HFFc6 (cell line): ENCODE data around the gene CHRNA10. TPM values are rescaled to one million over a fixed set of nuclear protein-coding genes. Genes with fewer than 3 reads are reported as not detected.

Experiments
- DNase-seq: peaks from one replicate; pipeline ENCODE4 v3.0.0-alpha.2; 2018
- H3K27ac Mint-ChIP-seq: 2 replicates; pipeline ENCODE4 v1.8.0; 2020; ENCODE audit warnings: mild to moderate bottlenecking, mixed read lengths
- H3K27me3 Mint-ChIP-seq: 2 replicates; pipeline ENCODE4 v1.8.0; 2021; ENCODE audit warnings: mild to moderate bottlenecking, moderate library complexity, mixed read lengths; ENCODE audit not compliant: insufficient read depth
- H3K36me3 Mint-ChIP-seq: 2 replicates; pipeline ENCODE4 v1.8.0; 2021; ENCODE audit warnings: low read depth, mixed read lengths
- H3K4me1 Mint-ChIP-seq: 2 replicates; pipeline ENCODE4 v1.8.0; 2020; ENCODE audit warnings: low read depth, mixed read lengths
- H3K4me3 Mint-ChIP-seq: 2 replicates; pipeline ENCODE4 v1.8.0; 2020; ENCODE audit warnings: mild to moderate bottlenecking, moderate library complexity, mixed read lengths
- H3K9me3 Mint-ChIP-seq: 2 replicates; pipeline ENCODE4 v1.8.0; 2020; ENCODE audit warnings: mild to moderate bottlenecking, mixed read lengths
- long read RNA-seq: library from polyadenylated mRNA; unstranded; transcript quantifications from one replicate; pipeline ENCODE4 v2.0.0, GENCODE V29; 2019
- total RNA-seq, 6 experiments: library from RNA; stranded (reverse); fragmentation: NEBNext Ultra II Directional; extraction: Animal tissue kit (Norgen Biotek cat#: 25700); gene quantifications; 2 replicates in 1 of 6; 3 replicates in 5 of 6; pipeline ENCODE4 v1.2.3, GENCODE V29; 2021
- TF ChIP-seq, protein P1 (sequence below): fragments of 200-600 bp; sonication (generic); IDR thresholded peaks from 2 replicates; pipeline ENCODE4 v1.5.0; 2021; ENCODE audit warnings: antibody characterized with exemption, mild to moderate bottlenecking

Gene CHRNA10, protein sequence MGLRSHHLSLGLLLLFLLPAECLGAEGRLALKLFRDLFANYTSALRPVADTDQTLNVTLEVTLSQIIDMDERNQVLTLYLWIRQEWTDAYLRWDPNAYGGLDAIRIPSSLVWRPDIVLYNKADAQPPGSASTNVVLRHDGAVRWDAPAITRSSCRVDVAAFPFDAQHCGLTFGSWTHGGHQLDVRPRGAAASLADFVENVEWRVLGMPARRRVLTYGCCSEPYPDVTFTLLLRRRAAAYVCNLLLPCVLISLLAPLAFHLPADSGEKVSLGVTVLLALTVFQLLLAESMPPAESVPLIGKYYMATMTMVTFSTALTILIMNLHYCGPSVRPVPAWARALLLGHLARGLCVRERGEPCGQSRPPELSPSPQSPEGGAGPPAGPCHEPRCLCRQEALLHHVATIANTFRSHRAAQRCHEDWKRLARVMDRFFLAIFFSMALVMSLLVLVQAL
- under 1 TPM; 0.23 to 0.57 (median 0.38) TPM for total RNA-seq
- long read RNA-seq = 0 reads

DNA sequence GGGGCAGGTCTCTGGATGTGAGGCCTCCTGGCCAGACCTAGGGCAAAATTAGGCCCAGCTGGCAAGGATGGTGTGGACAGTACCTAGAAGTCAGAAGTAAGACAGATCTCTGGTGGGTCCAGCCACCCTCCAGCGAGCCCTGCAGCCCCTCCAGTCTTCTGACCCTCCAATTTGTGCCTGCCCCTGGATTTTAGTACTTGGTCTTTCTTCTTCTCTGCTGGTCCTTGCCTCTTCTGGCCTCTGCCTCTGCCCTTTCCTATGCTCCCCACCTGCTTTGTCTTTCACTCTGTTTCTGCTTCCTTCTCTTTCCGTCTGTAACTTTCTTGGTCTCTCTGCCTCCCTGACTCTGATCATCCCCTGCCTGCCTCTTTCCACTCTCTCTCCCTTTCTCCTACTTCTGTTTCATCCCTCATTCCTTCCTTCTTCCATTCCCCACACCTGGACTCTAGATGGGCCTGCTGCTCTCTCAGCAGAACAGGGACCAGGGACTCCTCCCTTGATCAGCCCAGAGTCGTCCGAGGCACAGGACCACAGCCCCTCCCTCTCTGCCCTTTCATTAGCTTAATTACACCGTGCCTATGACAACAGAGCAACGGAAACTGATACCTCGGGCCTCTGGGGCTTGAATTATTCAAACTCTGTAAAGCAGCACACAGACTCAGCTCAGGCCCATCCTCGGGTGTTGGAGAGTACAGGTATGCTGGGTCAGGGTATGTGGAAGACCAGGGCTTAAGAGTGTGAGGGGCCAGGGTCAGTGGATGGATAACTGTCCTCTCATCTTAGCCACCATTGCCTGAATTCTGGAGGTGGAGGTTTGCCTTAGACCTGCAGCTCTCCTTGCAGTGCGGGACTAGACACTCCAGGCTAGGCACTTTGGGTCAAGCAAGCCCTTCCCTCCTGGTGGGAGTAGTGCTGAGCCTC lies at the start of gene CHRNA10:
CHRNA10 (minus strand) TSS at position 51 of the 921 bp plus-strand sequence. CDS start 72 bp downstream, outside the sequence.
- peak within 1 kb of the TSS; percentile 4 for H3K27ac Mint-ChIP-seq
- H3K4me3 Mint-ChIP-seq = no peak within 1 kb of the TSS; the same call in 1 of the 2 replicates
- H3K9me3 Mint-ChIP-seq = no peaks in the 10 kb centered on the region
- H3K27me3 Mint-ChIP-seq = peaks cover 2% of the 10 kb centered on the region; the same call in 1 of the 2 replicates
- peaks cover 25% of the 10 kb centered on the region for H3K4me1 Mint-ChIP-seq
- TF ChIP-seq, protein P1, sequence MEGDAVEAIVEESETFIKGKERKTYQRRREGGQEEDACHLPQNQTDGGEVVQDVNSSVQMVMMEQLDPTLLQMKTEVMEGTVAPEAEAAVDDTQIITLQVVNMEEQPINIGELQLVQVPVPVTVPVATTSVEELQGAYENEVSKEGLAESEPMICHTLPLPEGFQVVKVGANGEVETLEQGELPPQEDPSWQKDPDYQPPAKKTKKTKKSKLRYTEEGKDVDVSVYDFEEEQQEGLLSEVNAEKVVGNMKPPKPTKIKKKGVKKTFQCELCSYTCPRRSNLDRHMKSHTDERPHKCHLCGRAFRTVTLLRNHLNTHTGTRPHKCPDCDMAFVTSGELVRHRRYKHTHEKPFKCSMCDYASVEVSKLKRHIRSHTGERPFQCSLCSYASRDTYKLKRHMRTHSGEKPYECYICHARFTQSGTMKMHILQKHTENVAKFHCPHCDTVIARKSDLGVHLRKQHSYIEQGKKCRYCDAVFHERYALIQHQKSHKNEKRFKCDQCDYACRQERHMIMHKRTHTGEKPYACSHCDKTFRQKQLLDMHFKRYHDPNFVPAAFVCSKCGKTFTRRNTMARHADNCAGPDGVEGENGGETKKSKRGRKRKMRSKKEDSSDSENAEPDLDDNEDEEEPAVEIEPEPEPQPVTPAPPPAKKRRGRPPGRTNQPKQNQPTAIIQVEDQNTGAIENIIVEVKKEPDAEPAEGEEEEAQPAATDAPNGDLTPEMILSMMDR = no peak
- no peak for DNase-seq
- H3K36me3 Mint-ChIP-seq = peaks cover 36% of the 10 kb centered on the region

GRCh38 chr11:3712274-3712673 lies 41.1 kb upstream of the CHRNA10 start:
- no peak for DNase-seq
- H3K27me3 Mint-ChIP-seq = peaks cover 3% of the 10 kb centered on the region; the same call in 1 of the 2 replicates
- TF ChIP-seq, protein P1 = no peak
- no peaks in the 10 kb centered on the region for H3K9me3 Mint-ChIP-seq
- H3K27ac Mint-ChIP-seq = no peak overlapping the region
- peaks cover 55% of the 10 kb centered on the region for H3K36me3 Mint-ChIP-seq
- no peak overlapping the region for H3K4me3 Mint-ChIP-seq
- peaks cover 31% of the 10 kb centered on the region for H3K4me1 Mint-ChIP-seq

- Mint-ChIP-seq H3K27ac (peak overlapping the region; percentile 65), H3K27me3 (peaks cover 3% of the 10 kb centered on the region; the same call in 1 of the 2 replicates), H3K4me1 (peaks cover 43% of the 10 kb centered on the region), H3K9me3 (no peaks in the 10 kb centered on the region), H3K4me3 (no peak overlapping the region), H3K36me3 (peaks cover 53% of the 10 kb centered on the region)
- DNase-seq = no peak
- TF ChIP-seq, protein P1 = no peak
These were observed 39.5 kb upstream of the CHRNA10 start for GRCh38 chr11:3710485-3711259.

DNA sequence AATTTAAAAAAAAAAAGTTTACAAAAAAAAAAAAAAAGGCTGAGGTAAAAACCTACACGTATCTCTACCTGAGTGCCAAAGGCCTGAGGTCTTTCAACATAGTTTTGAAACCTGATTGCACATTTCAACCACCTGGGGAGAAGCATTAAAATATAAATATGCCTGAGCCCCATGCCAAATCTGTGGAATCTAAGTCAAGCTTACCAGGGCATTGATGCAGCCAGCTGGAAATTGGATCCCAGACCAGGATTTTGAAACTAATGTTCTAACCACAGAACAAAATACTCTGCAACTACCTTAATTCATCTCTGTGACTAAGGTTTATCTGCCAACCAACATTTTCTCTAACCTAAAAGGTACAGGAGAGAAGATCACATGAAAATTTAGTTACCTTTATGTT lies 38.8 kb upstream of the CHRNA10 start:
- no peak for DNase-seq
- no peak overlapping the region for H3K4me3 Mint-ChIP-seq

More for the DNA sequence above, 38.8 kb upstream of the CHRNA10 start:
- Mint-ChIP-seq H3K27me3 (peaks cover 3% of the 10 kb centered on the region; the same call in 1 of the 2 replicates), H3K27ac (no peak overlapping the region; the same call in 1 of the 2 replicates), H3K36me3 (peaks cover 56% of the 10 kb centered on the region), H3K9me3 (no peaks in the 10 kb centered on the region), H3K4me1 (peaks cover 43% of the 10 kb centered on the region)
- TF ChIP-seq, protein P1 = no peak
